ENCODE data around the gene GPR39. TPM values are rescaled to one million over a fixed set of nuclear protein-coding genes. Genes with fewer than 3 reads are reported as not detected.
A peak's percentile ranks its signal among the peaks of the same experiment; 100 is the strongest.

GPR39 gene
- total RNA-seq, 1 donor from 2014 or later, result not detected

GRCh38 chr2:132540166-132540565 lies 123.6 kb downstream of the GPR39 start:
- ATAC-seq (ENCODE audit: poor library complexity) (no peak), DNase-seq (no peak)
- intact Hi-C loops (cut with DNase I), result loop anchor here (10.0 kb wide), 1 partner anchor 625 kb away; no protein-coding TSS in a partner anchor

DNA sequence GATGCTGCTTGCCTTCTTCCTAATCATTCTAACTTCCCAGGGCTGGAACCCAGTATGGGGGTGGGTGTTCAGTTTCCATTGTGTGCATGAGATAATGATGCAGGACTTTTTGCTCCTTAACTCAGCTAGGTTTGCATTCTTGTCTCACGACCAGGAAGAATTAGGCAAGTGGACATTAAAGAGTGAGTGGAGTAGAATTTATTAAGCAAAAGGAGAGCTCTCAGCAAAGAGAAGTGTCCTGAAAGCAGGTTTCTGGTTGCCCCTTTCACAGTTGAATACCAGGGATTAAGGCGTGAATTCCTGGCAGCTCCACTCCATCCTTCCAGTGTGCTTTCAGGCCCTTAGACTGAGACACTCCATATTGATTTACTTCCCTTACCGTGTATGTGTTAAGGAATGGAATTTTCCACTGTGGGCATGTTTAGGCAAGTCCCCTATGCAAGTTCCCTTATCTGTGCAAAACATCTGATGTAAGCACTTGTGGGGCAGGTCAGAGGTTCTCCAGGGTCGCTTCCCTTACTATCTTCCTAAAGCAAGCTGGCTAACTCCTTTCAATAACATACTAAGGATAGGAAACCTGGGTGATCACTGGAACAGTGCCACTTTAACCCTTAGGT lies 126.5 kb downstream of the GPR39 start:
- intact Hi-C loops (cut with DNase I), result loop anchor here (10.0 kb wide), 1 partner anchor 622 kb away; no protein-coding TSS in a partner anchor
- DNase-seq (no peak), ATAC-seq (ENCODE audit: poor library complexity) (no peak)

DNA sequence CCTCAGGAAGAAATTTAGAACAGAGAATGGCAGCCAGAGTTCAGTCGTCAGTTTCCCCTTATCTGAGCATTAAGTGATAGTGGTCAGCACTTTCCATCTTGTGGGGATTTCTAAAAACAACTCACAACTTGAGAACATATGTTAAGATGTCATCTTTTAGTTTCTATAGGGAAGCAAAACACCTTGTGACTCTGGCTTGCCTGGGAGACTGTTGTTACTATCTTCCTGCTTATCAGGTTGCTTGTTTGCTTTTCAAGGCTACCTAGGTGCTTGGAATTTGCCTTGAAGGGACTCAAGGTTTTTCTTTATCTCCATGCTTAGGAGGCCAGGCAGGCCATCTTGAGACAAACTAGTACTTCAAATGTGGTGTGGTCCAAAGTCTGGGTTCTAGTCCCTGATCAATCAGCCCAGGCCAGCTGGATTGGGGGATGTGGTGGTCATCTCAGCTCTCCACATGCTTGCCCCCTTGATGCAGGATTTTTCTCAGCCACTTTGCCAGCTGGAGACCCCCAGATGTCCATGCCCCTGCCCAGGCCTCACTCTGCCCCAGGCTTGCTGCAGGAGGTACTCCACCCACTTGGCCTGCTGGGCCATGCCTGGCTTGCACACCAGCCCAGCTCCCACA lies 127.5 kb downstream of the GPR39 start:
- no peak for DNase-seq
- intact Hi-C loops (cut with DNase I), result loop anchor here (10.0 kb wide), 1 partner anchor 621 kb away; no protein-coding TSS in a partner anchor
- ATAC-seq (ENCODE audit: poor library complexity), result no peak

DNA sequence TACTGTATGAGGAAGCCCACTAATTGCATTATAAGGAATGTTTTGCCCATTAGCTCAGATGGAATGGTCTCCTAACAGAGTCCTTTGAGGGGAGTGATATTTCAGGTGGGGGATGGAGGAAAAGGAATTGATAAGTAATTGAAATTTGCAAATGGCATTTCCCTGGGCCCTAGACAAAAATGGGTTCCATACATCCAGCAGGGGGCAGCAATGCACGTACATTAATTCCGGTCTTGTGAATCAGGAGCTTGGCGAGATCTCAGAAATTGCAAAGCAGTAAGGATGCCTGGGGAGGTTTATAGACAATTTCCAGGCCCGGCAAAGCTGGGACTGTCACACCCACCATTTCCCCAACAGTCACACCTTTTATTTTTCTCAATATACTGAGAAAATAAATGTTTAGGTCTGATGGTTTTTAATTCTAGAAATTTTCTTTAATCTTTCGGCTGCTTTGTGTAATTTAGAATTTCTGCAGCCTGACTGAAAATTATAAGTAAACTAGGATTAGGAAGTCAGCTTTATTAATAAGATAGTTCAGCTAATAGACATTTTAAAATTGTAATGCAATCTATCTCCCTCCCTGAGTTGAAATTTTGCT lies 130.6 kb downstream of the GPR39 start:
- intact Hi-C loops (cut with DNase I), result loop anchor here (5.0 to 10.0 kb wide), 2 partner anchors 618 to 1295 kb away; no protein-coding TSS in a partner anchor
- ATAC-seq (ENCODE audit: poor library complexity), result peak; percentile 59
- peak; percentile 57 for DNase-seq

- no peak for ATAC-seq (ENCODE audit: poor library complexity)
- DNase-seq, result no peak
- intact Hi-C loops (cut with DNase I), result loop anchor here (5.0 to 10.0 kb wide), 2 partner anchors 615 to 1292 kb away; no protein-coding TSS in a partner anchor
These were observed 133.5 kb downstream of the GPR39 start for GRCh38 chr2:132549935-132550670.

GRCh38 chr2:132550946-132551345 lies 134.3 kb downstream of the GPR39 start:
- ATAC-seq (ENCODE audit: poor library complexity) (no peak), DNase-seq (no peak)
- intact Hi-C loops (cut with DNase I), result no loop called here

DNA sequence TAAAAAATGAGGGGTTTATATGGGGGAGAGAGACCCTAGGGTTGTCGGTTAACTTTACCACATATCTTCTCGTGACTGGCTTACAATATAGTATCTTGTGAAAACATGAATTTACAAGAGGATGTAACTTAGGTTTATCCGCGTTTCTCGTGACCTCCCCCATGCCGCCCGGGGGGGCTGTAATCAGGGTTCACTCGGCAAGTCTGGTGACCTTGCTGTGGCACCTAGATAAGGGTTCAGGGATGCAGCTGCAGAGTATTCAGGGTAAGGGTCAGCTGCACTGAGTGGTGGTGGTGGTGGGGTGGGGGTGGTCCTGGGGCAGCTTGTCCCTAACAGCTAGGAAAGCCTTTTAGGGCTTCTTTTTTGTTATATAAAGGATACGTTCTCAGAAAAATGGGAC lies 141.1 kb downstream of the GPR39 start:
- DNase-seq (no peak), ATAC-seq (ENCODE audit: poor library complexity) (no peak)
- intact Hi-C loops (cut with DNase I), result no loop called here

GRCh38 chr2:132559326-132559725 lies 142.7 kb downstream of the GPR39 start:
- intact Hi-C loops (cut with DNase I), result no loop called here
- DNase-seq (no peak), ATAC-seq (ENCODE audit: poor library complexity) (no peak)

DNA sequence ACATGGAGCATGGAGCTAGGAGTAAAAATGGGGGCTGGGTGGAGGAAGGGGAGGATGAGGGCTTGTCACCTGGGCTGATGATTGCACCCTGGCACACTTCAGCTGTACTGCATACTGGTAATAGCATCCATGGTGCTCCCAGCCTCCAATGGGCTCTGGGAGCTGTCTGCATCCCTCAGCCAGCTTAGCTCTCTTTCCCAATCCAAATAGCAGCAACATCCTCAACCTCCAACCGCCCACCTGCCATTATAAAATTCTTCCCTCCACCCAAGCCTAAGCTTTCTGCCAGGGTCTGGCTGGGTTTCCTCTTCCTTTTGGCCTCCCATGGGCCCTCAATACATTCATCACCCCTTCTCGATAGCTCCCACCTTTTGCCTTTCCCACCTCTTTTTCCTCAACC lies 143.3 kb downstream of the GPR39 start:
- ATAC-seq (ENCODE audit: poor library complexity) (no peak), DNase-seq (no peak)
- intact Hi-C loops (cut with DNase I), result no loop called here

DNA sequence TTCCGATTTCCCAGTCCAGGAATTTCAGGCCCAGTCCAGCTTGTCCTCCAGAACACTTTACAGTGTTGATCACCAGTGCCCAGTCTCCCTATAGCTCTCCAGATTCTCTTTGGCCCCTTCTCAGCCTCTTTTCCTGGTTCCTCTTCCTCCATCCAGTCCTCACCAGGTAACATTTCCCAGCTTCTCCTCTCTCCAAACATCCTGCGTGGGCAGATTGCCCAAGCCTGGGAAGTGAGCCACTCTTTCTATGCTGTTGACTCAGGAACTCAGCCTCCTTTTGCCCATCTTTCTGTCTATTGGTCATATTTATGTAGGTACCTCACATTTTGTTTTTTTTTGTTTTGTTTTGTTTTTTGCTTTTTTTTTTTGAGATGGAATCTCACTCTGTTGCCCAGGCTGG lies 144.0 kb downstream of the GPR39 start:
- DNase-seq (no peak), ATAC-seq (ENCODE audit: poor library complexity) (no peak)
- intact Hi-C loops (cut with DNase I), result no loop called here

- ATAC-seq (ENCODE audit: poor library complexity) (no peak), DNase-seq (no peak)
- intact Hi-C loops (cut with DNase I), result no loop called here
These were observed 145.6 kb downstream of the GPR39 start for GRCh38 chr2:132562245-132562644.

DNA sequence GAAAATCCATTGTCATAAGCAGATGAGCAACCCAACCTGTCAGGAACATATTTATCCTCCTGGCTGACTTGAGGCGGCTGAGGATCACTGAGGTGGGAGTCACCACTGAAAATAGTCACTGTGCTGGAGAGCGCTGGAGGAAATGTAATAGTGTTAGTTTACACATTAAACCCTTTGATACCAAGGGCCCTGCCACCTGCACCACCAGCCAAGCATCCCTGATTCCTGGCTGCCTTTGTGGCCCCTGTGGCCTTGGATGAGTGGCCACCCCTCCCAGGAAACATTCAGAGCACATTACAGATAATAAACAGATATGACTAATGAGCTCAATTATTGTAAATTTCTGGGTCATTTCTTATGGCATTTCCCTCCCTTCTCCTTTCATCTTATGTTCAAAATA lies 147.5 kb downstream of the GPR39 start:
- intact Hi-C loops (cut with DNase I), result no loop called here
- ATAC-seq (ENCODE audit: poor library complexity) (no peak), DNase-seq (no peak)

DNA sequence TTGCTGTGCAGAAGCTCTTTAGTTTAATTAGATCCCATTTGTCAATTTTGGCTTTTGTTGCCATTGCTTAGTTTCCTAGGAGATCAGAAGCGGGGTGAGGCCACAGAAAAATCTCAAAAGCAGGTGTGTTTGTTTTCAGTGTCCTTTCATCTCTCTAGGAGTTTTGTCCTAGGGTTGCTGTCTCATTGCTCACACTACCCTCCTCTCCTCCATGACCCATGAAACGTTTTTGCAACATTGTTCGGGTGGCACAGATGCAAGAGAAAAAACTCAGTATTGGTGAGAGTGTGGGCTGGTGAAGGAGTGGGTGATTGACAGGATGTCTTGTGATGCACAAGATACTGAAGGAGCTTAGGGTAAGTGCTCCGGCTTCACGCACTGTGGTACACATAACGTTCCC lies 149.8 kb downstream of the GPR39 start:
- intact Hi-C loops (cut with DNase I), result no loop called here
- no peak for ATAC-seq (ENCODE audit: poor library complexity)

DNA sequence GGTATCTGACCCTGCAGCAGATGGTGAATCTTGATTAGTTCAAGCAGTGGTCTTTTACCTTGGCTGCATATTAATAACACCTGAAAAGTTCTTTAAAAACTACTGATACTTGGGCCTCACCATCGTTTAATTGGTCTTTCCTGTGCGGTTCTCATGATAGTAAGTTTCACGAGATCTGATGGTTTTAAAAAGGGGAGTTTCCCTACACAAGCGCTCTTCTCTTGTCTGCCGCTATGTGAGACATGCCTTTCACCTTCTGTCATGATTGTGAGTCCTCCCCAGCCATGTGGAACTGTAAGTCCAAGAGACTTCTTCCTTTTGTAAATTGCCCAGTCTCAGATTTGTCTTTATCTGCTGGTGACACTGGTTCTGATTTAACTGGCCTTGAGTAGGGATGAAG lies 151.1 kb downstream of the GPR39 start:
- no peak for DNase-seq
- intact Hi-C loops (cut with DNase I), result no loop called here

More for the DNA sequence above, 149.8 kb downstream of the GPR39 start:
- DNase-seq, result no peak

DNA sequence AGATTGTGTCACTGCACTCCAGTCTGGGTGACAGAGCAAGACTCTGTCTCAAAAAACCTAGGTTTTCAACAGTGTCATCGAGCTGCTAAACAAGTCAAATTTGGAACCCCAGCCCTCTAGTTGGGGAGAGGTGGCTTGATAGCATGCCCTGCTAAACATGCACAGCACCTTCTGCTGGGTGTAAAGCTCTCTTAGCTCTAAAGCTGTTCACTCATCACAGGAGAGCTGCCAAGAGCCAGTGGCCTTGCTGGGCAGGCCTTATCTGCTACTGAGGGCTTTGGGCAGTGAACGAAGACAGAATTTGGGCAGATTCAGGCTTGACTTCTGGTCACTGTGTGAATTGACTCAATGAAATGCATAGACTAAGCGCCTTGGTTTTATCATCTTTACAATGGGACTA lies 152.1 kb downstream of the GPR39 start:
- ATAC-seq (ENCODE audit: poor library complexity), result no peak
- no peak for DNase-seq
- intact Hi-C loops (cut with DNase I), result no loop called here

More for the DNA sequence above, 151.1 kb downstream of the GPR39 start:
- no peak for ATAC-seq (ENCODE audit: poor library complexity)

GRCh38 chr2:132573444-132574007 lies 156.9 kb downstream of the GPR39 start:
- intact Hi-C loops (cut with DNase I), result no loop called here
- ATAC-seq (ENCODE audit: poor library complexity) (no peak), DNase-seq (no peak)

DNA sequence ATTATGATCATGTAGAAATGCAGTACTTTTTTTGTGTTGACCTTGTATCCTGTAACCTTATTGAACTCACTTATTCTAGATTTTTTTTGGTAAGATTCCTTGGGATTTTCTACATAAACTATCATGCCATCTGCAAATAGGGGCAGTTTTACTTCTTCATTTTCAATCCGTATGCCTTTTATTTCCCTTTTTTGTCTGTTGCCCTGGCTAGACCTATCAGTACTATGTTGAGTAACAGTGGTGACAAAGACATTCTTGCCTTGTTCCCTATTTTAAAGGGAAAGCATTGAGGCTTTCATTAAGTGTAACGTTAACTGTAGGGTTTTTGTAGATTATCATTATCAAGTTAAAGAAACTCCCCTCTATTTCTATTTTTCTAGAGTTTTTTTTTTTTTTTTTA lies 161.1 kb downstream of the GPR39 start:
- intact Hi-C loops (cut with DNase I), result no loop called here
- ATAC-seq (ENCODE audit: poor library complexity) (peak; percentile 39), DNase-seq (no peak)

- ATAC-seq (ENCODE audit: poor library complexity) (no peak), DNase-seq (no peak)
- intact Hi-C loops (cut with DNase I), result no loop called here
These were observed 165.0 kb downstream of the GPR39 start for GRCh38 chr2:132581591-132581990.
